HEK293 (cell line): ENCODE results near the gene DRC3.
"Not testable (repeated sequence)": the region's sequence is repeated elsewhere in the genome, so short reads cannot be mapped to it uniquely, and the experiment has no call there.

Experiments used
- CTCF ChIA-PET: fragments of 350-600 bp; formaldehyde crosslinking; extraction: SDS; loops from one replicate; lab custom pipeline; 2021; ENCODE audit warnings: antibody characterized with exemption; lab: Yijun Ruan, JAX
- POLR2A ChIA-PET: fragments of 300-600 bp; formaldehyde crosslinking; extraction: SDS; loops from one replicate; lab custom pipeline; 2020; ENCODE audit warnings: antibody characterized with exemption, inconsistent platforms; lab: Yijun Ruan, JAX
- H3K27ac ChIP-seq: fragments of 200-500 bp; sonication (Bioruptor generic); 2 replicates; pipeline ENCODE4 v1.5.1; 2014; ENCODE audit warnings: low read depth, low read length, control low read depth, inconsistent platforms; ENCODE audit errors: extremely low read depth
- H3K36me3 ChIP-seq, 2 experiments: fragments of 200-500 bp in 1 of 2; sonication (Bioruptor generic) in 1 of 2; 1 replicate in 1 of 2; 2 replicates in 1 of 2; pipeline ENCODE4 v1.5.1; 2014 to 2017; ENCODE audit warnings: inconsistent platforms in 2 of 2, low read length in 2 of 2; ENCODE audit not compliant: control insufficient read depth in 2 of 2, insufficient read depth in 1 of 2
- H3K4me1 ChIP-seq: fragments of 200-500 bp; sonication (Bioruptor generic); 2 replicates; pipeline ENCODE4 v1.5.1; 2014; ENCODE audit warnings: mild to moderate bottlenecking, low read length, inconsistent platforms; ENCODE audit not compliant: control insufficient read depth, insufficient read depth
- H3K4me3 ChIP-seq: 2 replicates; pipeline ENCODE4 v1.5.1; 2011; ENCODE audit warnings: low read depth, mild to moderate bottlenecking, control low read depth, low read length, moderate library complexity
- H3K9me3 ChIP-seq: fragments of 200-500 bp; sonication (Bioruptor generic); 2 replicates; pipeline ENCODE4 v1.5.1; 2014; ENCODE audit warnings: low read depth, low read length, inconsistent platforms; ENCODE audit not compliant: control insufficient read depth, insufficient read depth
- KLF9 ChIP-seq: fragments of 450-650 bp; formaldehyde crosslinking; IDR thresholded peaks from 2 replicates; pipeline ENCODE4 v1.5.1; 2016; ENCODE audit warnings: missing biosample characterization, missing genetic modification characterization, low read depth
- PRDM10 ChIP-seq: fragments of 450-650 bp; formaldehyde crosslinking; IDR thresholded peaks from 2 replicates; pipeline ENCODE4 v1.5.1; 2016; ENCODE audit warnings: missing biosample characterization, missing genetic modification characterization
- PRDM2 ChIP-seq: fragments of 450-650 bp; formaldehyde crosslinking; IDR thresholded peaks from 2 replicates; pipeline ENCODE4 v1.5.1; 2016; ENCODE audit warnings: missing biosample characterization, missing genetic modification characterization, borderline replicate concordance
- ZNF202 ChIP-seq: fragments of 450-650 bp; formaldehyde crosslinking; IDR thresholded peaks from 2 replicates; pipeline ENCODE4 v1.5.1; 2016; ENCODE audit warnings: missing biosample characterization, missing genetic modification characterization, borderline replicate concordance
- ZNF670 ChIP-seq: fragments of 450-650 bp; formaldehyde crosslinking; IDR thresholded peaks from 2 replicates; pipeline ENCODE4 v1.5.1; 2016; ENCODE audit warnings: missing biosample characterization, missing genetic modification characterization, low read depth
- TF ChIP-seq, protein P1 (sequence below): fragments of 450-650 bp; formaldehyde crosslinking; IDR thresholded peaks from 2 replicates; pipeline ENCODE4 v1.5.1; 2016; ENCODE audit warnings: missing biosample characterization, missing genetic modification characterization

Gene DRC3

GRCh38 chr17:17951524-17951923 lies 21.1 kb upstream of the DRC3 start (continued):
- TF ChIP-seq PRDM2 (tag by site-specific recombination) (no peak), KLF9 (no peak)

GRCh38 chr17:17952691-17953090 lies 20.0 kb upstream of the DRC3 start:
- ChIA-PET POLR2A (interaction anchor here (0.6 kb wide), 1 partner anchor 24 kb away, joined by 3 read pairs; no protein-coding TSS in a partner anchor), CTCF (interaction anchor here (0.7 kb wide), 1 partner anchor 485 kb away, joined by 3 read pairs; no protein-coding TSS in a partner anchor)
- no peak overlapping the region for H3K27ac ChIP-seq
- no peaks in the 10 kb centered on the region for H3K9me3 ChIP-seq
- no peak overlapping the region for H3K4me3 ChIP-seq
- TF ChIP-seq ZNF670 (tag by site-specific recombination), result no peak
- TF ChIP-seq, protein P1, sequence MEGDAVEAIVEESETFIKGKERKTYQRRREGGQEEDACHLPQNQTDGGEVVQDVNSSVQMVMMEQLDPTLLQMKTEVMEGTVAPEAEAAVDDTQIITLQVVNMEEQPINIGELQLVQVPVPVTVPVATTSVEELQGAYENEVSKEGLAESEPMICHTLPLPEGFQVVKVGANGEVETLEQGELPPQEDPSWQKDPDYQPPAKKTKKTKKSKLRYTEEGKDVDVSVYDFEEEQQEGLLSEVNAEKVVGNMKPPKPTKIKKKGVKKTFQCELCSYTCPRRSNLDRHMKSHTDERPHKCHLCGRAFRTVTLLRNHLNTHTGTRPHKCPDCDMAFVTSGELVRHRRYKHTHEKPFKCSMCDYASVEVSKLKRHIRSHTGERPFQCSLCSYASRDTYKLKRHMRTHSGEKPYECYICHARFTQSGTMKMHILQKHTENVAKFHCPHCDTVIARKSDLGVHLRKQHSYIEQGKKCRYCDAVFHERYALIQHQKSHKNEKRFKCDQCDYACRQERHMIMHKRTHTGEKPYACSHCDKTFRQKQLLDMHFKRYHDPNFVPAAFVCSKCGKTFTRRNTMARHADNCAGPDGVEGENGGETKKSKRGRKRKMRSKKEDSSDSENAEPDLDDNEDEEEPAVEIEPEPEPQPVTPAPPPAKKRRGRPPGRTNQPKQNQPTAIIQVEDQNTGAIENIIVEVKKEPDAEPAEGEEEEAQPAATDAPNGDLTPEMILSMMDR (tag by site-specific recombination), result peak; percentile 24; the same call in 1 of the 2 replicates
- H3K4me1 ChIP-seq, result peaks cover 8% of the 10 kb centered on the region; the same call in 1 of the 2 replicates
- H3K36me3 ChIP-seq, result peaks cover 0 to 2% of the 10 kb centered on the region in 2 experiments; a peak in 2 of 3 replicates

DNA sequence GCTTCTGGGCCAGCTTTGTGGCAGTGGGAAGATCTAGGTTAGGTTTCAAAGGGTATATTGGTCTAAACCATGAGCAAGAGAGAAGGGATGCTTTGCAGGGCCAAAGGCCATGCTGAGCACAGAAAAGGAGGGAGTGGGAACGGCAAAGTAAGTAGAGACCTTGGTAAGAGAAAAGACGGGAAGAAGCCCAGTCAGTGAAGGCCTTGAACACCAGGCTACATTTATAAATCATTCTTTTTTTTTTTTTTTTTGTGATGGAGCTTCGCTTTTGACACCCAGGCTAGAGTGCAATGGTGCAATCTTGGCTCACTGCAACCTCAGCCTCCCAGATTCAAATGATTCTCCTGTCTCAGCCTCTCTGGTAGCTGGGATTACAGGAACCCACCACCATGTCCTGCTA lies 18.6 kb upstream of the DRC3 start:
- ChIA-PET CTCF (interaction anchor here (0.6 kb wide), 1 partner anchor 35 kb away, joined by 3 read pairs; no protein-coding TSS in a partner anchor), POLR2A (interaction anchor here (0.6 kb wide), 1 partner anchor 20 kb away, joined by 3 read pairs; no protein-coding TSS in a partner anchor)
- peaks cover 14% of the 10 kb centered on the region for H3K4me1 ChIP-seq
- H3K4me3 ChIP-seq, result no peak overlapping the region
- H3K36me3 ChIP-seq, result peaks cover 0 to 2% of the 10 kb centered on the region in 2 experiments; a peak in 2 of 3 replicates
- no peaks in the 10 kb centered on the region for H3K9me3 ChIP-seq
- TF ChIP-seq ZNF202 (tag by site-specific recombination), result no peak
- peak; percentile 96 for TF ChIP-seq PRDM10
- TF ChIP-seq, protein P1 (tag by site-specific recombination), result no peak
- H3K27ac ChIP-seq, result no peak overlapping the region

DNA sequence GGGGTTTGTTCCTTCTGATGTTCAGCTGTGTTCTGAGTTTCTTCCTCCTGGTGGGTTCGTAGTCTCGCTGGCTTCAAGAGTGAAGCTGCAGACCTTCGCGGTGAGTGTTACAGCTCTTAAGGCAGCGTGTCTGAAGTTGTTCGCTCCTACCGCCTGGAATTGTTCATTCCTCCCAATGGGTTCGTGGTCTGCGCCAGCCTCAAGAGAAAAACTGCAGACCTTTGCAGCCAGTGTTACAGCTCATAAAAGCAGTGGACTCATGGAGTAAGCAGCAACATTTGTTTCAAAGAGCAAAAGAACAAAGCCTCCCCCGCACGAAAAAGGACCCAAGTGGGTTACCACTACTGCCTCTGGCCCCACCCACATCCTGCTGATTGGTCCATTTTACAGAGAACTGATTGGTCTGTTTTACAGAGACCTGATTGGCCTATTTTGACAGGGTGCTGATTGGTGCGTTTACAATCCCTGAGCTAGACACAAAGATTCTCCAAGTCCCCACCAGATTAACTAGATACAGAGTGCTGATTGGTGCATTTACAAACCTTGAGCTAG lies 16.8 kb upstream of the DRC3 start:
- H3K4me1 ChIP-seq, result peaks cover 32% of the 10 kb centered on the region
- POLR2A ChIA-PET, result interaction anchor here (1.1 to 3.1 kb wide), 2 partner anchors 10 to 16 kb away, joined by 4 to 26 read pairs; partner anchors contain the start of genes DRC3 and TOM1L2
- H3K9me3 ChIP-seq, H3K36me3 ChIP-seq, H3K27ac ChIP-seq, H3K4me3 ChIP-seq: not testable (repeated sequence)
- CTCF ChIA-PET, result interaction anchor here (0.6 to 0.7 kb wide), 2 partner anchors 9 to 117 kb away, joined by 3 read pairs; no protein-coding TSS in a partner anchor
